Lung (tissue), 12 donors: ENCODE measurements around the gene TENT5A. TPM values are rescaled to one million over a fixed set of nuclear protein-coding genes. Genes with fewer than 3 reads are reported as not detected.

Experiments
- ATAC-seq: fragments of 200-7000 bp; cut with Tn5 transposase; one replicate; pipeline ENCODE4 v1.9.1; 2020; ENCODE audit warnings: moderate number of reproducible peaks; ENCODE audit not compliant: insufficient read depth, low FRiP score
- DNase-seq, 3 donors: peaks; one replicate each; pipeline ENCODE4 v3.0.0-alpha.2; 2013 to 2017
- H3K27ac ChIP-seq, 2 donors: one replicate each; pipeline ENCODE4 v1.5.1; 2013; ENCODE audit warnings: mild to moderate bottlenecking in 2 of 2, moderate library complexity in 2 of 2, control low read depth in 1 of 2, inconsistent platforms in 1 of 2, low read depth in 1 of 2, low read length in 1 of 2
- H3K27me3 ChIP-seq, 3 donors: one replicate each; pipeline ENCODE4 v1.5.1; 2013; ENCODE audit warnings: low read length in 2 of 3; ENCODE audit not compliant: control insufficient read depth in 3 of 3, insufficient read depth in 3 of 3
- H3K36me3 ChIP-seq, 4 donors: one replicate each; pipeline ENCODE4 v1.5.1; 2013; ENCODE audit warnings: low read length in 4 of 4, mild to moderate bottlenecking in 1 of 4, moderate library complexity in 1 of 4; ENCODE audit not compliant: control insufficient read depth in 4 of 4, insufficient read depth in 4 of 4
- H3K4me1 ChIP-seq, 5 donors: one replicate each; pipeline ENCODE4 v1.5.1; 2013; ENCODE audit warnings: low read length in 5 of 5, mild to moderate bottlenecking in 2 of 5, moderate library complexity in 1 of 5; ENCODE audit not compliant: control insufficient read depth in 5 of 5, insufficient read depth in 5 of 5
- H3K4me3 ChIP-seq: one replicate; pipeline ENCODE4 v1.5.1; 2013; ENCODE audit warnings: mild to moderate bottlenecking, control low read depth, moderate library complexity
- H3K9ac ChIP-seq, 2 donors: one replicate each; pipeline ENCODE4 v1.5.1; 2013; ENCODE audit warnings: low read length in 2 of 2, control low read depth in 1 of 2; ENCODE audit not compliant: insufficient read depth in 1 of 2
- H3K9me3 ChIP-seq, 4 donors: one replicate each; pipeline ENCODE4 v1.5.1; 2013; ENCODE audit warnings: low read length in 3 of 4, mild to moderate bottlenecking in 1 of 4, moderate library complexity in 1 of 4; ENCODE audit not compliant: control insufficient read depth in 4 of 4, insufficient read depth in 3 of 4
- WGBS, 2 donors: extraction: QIAGEN DNeasy Blood & Tissue Kit; methylation state at CpG; one replicate each; pipeline ENCODE4 v1.1.7; 2013; 5-methylcytosine and 5-hydroxymethylcytosine counted together
- polyA plus RNA-seq, 2 donors: library from polyadenylated mRNA; stranded (reverse); fragments of 200-250 nt; gene quantifications; one replicate each; pipeline ENCODE4 v1.2.1, GENCODE V29; 2013
- total RNA-seq, 2 donors: library from RNA; depleted of rRNA in 1 of 2; stranded (reverse); fragments of >200 nt in 1 of 2; gene quantifications; one replicate each; pipeline ENCODE4 v1.2.1, GENCODE V29; 2014 to 2021
- TF ChIP-seq, protein P1 (sequence below): IDR thresholded peaks from 2 replicates; pipeline ENCODE4 v1.5.1; 2012; ENCODE audit warnings: mild to moderate bottlenecking; ENCODE audit errors: control extremely low read depth, extremely low read depth
- donor health status: control.
- donor health status: control.
- donor health status: Bipolar disorder and iron deficiency.
- donor health status: healthy.
- donor health status: DM: yes; HTN: yes; CAD: no.

TENT5A gene
- total and polyA plus RNA-seq, 4 donors = 3.7 to 29.8 (median 9.1) TPM

DNA sequence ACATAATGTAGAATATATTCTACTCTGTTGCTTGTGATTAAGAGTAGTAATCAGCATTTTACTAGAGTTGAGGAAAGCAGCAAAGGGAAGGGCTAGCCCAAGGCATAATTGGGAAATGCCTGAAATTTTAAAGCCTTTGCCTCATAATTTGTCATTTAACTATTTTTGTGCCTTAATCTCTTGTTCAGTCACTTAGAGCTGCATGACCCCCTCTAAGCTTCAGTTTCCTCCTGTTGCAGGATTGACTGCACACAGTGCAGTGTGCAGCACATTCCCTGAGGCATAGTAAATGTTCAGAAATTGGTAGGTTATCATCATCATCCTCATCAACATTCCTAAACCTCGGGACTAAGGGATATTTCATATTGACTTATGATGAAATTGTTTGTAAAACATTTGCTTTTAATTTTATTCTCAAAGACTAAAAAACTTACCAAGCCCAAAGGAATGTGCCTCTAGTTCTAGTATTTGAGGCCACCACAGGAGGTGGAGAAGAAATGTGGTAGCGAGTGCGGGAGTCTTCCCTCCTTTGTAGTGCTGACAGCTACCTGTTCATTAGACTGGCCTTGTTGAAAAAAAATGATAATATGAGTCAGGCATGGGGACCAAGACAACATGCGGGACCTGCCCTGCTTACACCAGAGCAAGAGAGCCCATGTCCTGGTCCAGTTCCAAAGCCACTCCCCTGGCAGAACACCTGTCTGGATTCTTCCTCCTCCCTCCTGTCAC is 14.8 kb upstream of the TENT5A start:
- Histone ChIP-seq H3K27me3 (no peaks in the 10 kb centered on the region), H3K27ac (peak overlapping the region in 1 of 2 donors; percentile 27), H3K4me1 (peaks cover 2 to 16% (median 11%) of the 10 kb centered on the region in 5 donors), H3K9ac (no peak overlapping the region), H3K9me3 (no peaks in the 10 kb centered on the region), H3K36me3 (no peaks in the 10 kb centered on the region), H3K4me3 (no peak overlapping the region)
- ATAC-seq = peak; percentile 23
- WGBS, 2 donors = 45 to 56% methylated on average over 4 of the region's 4 CpGs
- TF ChIP-seq, protein P1, sequence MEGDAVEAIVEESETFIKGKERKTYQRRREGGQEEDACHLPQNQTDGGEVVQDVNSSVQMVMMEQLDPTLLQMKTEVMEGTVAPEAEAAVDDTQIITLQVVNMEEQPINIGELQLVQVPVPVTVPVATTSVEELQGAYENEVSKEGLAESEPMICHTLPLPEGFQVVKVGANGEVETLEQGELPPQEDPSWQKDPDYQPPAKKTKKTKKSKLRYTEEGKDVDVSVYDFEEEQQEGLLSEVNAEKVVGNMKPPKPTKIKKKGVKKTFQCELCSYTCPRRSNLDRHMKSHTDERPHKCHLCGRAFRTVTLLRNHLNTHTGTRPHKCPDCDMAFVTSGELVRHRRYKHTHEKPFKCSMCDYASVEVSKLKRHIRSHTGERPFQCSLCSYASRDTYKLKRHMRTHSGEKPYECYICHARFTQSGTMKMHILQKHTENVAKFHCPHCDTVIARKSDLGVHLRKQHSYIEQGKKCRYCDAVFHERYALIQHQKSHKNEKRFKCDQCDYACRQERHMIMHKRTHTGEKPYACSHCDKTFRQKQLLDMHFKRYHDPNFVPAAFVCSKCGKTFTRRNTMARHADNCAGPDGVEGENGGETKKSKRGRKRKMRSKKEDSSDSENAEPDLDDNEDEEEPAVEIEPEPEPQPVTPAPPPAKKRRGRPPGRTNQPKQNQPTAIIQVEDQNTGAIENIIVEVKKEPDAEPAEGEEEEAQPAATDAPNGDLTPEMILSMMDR = no peak
- peak in 1 of 3 donors; percentile 17 for DNase-seq

DNA sequence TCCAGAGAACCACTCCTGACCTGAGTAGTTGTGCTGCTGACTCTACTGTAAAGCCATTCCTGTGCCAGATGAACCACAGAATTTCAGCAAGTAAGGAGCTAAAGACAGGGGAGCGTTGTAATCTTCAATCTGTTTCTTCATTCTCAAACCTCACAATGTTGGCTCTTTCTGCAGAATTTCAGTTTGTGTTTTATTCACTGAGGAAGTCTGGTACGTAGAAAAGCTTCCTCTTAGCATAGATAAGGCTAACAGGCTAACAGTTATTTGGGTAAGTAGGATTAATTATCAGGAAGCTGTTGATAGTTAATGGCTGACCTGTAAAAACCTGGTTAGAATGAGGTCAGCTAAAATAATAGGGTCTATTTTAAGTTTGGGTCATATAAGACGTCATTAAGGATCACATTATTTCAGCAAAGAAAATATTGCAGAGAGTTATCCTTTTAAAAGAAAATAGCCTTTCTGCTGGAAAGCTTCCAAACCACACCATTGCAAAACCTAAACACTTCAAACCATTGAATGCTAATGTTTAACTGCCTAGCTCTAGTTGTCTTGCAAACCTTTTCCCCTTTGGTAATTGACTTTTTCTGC is 14.1 kb upstream of the TENT5A start:
- Histone ChIP-seq H3K9ac (peak overlapping the region in 1 of 2 donors; percentile 2), H3K36me3 (no peaks in the 10 kb centered on the region), H3K9me3 (no peaks in the 10 kb centered on the region), H3K27me3 (no peaks in the 10 kb centered on the region), H3K4me3 (no peak overlapping the region), H3K4me1 (peaks cover 2 to 16% (median 11%) of the 10 kb centered on the region in 5 donors), H3K27ac (no peak overlapping the region)
- TF ChIP-seq, protein P1 = no peak
- ATAC-seq (peak; percentile 67), DNase-seq (peak; percentile 18 to 90 (median 78))
- WGBS, 2 donors = 3 to 4% methylated on average over 3 of the region's 3 CpGs

DNA sequence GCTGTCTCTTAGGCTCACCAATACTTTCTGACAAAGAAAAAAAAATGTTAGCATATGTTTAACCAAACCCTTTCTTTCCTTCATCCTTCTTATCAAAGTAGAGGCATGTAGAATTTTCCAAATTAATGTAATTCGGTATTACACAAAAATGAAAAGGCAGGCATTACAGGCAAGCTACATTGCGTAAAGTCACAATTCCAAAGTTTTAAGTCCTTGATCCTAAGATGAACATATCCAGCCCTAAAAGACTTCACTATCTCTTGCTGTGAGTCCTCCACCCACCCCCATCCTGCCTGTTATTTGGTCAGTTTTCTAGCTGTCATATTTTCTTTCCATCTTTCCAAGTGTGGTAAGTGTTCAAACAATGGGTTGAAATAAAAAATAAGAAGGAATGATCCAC is 12.1 kb upstream of the TENT5A start:
- 97 to 99% methylated on average over 2 of the region's 2 CpGs for WGBS, 2 donors
- TF ChIP-seq, protein P1 = no peak
- DNase-seq (no peak), ATAC-seq (no peak)
- no peak overlapping the region for H3K4me3 ChIP-seq
- no peaks in the 10 kb centered on the region for H3K27me3 ChIP-seq
- H3K36me3 ChIP-seq = no peaks in the 10 kb centered on the region
- H3K9me3 ChIP-seq = no peaks in the 10 kb centered on the region
- H3K9ac ChIP-seq = no peak overlapping the region
- H3K27ac ChIP-seq = no peak overlapping the region
- peaks cover 2 to 16% (median 11%) of the 10 kb centered on the region in 5 donors for H3K4me1 ChIP-seq
